HG03066 (cell line): ENCODE results near the gene STIM1.
"Not testable (repeated sequence)": the region's sequence is repeated elsewhere in the genome, so short reads cannot be mapped to it uniquely, and the experiment has no call there.

Source experiments
- ATAC-seq: cut with Tn5 transposase; IDR thresholded peaks from one replicate; pipeline ENCODE4 v1.9.1; 2021; ENCODE audit warnings: low read depth; ENCODE audit not compliant: unreplicated experiment

The STIM1 gene

GRCh38 chr11:4016602-4017001 is 161.1 kb downstream of the STIM1 start:
- ATAC-seq: not testable (repeated sequence)

- ATAC-seq: no peak
These were observed 161.7 kb downstream of the STIM1 start for GRCh38 chr11:4017129-4017528.

- no peak for ATAC-seq
These were observed 163.2 kb downstream of the STIM1 start for GRCh38 chr11:4018641-4019040.

GRCh38 chr11:4019891-4020290 is 164.4 kb downstream of the STIM1 start:
- ATAC-seq: no peak

- ATAC-seq: no peak
These were observed 167.2 kb downstream of the STIM1 start for GRCh38 chr11:4022669-4023068.

GRCh38 chr11:4025248-4025966 is 169.9 kb downstream of the STIM1 start:
- no peak for ATAC-seq

- ATAC-seq: no peak
These were observed 170.5 kb downstream of the STIM1 start for GRCh38 chr11:4025967-4026324.

GRCh38 chr11:4026389-4026788 is 170.9 kb downstream of the STIM1 start:
- ATAC-seq: no peak

- no peak for ATAC-seq
These were observed 172.3 kb downstream of the STIM1 start for GRCh38 chr11:4027746-4028145.

- no peak for ATAC-seq
These were observed 174.7 kb downstream of the STIM1 start for GRCh38 chr11:4030197-4030596.

- no peak for ATAC-seq
These were observed 176.6 kb downstream of the STIM1 start for GRCh38 chr11:4032097-4032496.

- ATAC-seq: no peak
These were observed 180.5 kb downstream of the STIM1 start for GRCh38 chr11:4035985-4036384.

GRCh38 chr11:4039011-4039410 is 183.5 kb downstream of the STIM1 start:
- no peak for ATAC-seq

GRCh38 chr11:4040461-4040860 is 185.0 kb downstream of the STIM1 start:
- no peak for ATAC-seq

GRCh38 chr11:4041731-4042391 is 186.4 kb downstream of the STIM1 start:
- ATAC-seq: no peak

- ATAC-seq: no peak
These were observed 189.6 kb downstream of the STIM1 start for GRCh38 chr11:4044976-4045646.

GRCh38 chr11:4048340-4048739 is 192.9 kb downstream of the STIM1 start:
- ATAC-seq: no peak

GRCh38 chr11:4049006-4049405 is 193.5 kb downstream of the STIM1 start:
- no peak for ATAC-seq

GRCh38 chr11:4050138-4050537 is 194.7 kb downstream of the STIM1 start:
- ATAC-seq: no peak

- not testable (repeated sequence) for ATAC-seq
These were observed 197.7 kb downstream of the STIM1 start for GRCh38 chr11:4053200-4053599.

- no peak for ATAC-seq
These were observed 199.2 kb downstream of the STIM1 start for GRCh38 chr11:4054643-4055042.

- ATAC-seq: no peak
These were observed 204.0 kb downstream of the STIM1 start for GRCh38 chr11:4059424-4059823.
